NCI-H2196 (cell line): Measurements from ENCODE around the gene OPRD1.

Experiments
- DNase-seq: peaks from one replicate; lab custom pipeline; 2025; ENCODE audit not compliant: unreplicated experiment; lab: John Stamatoyannopoulos, UW

The OPRD1 gene

GRCh38 chr1:28902738-28903137 is 90.8 kb downstream of the OPRD1 start:
- DNase-seq: no peak

- no peak for DNase-seq
Measured at GRCh38 chr1:28905921-28906666, 94.1 kb downstream of the OPRD1 start.

GRCh38 chr1:28909198-28909597 is 97.2 kb downstream of the OPRD1 start:
- no peak for DNase-seq

- DNase-seq: no peak
Measured at GRCh38 chr1:28910379-28911115, 98.6 kb downstream of the OPRD1 start.

GRCh38 chr1:28913786-28914227 is 101.8 kb downstream of the OPRD1 start:
- peak; percentile 43 for DNase-seq

GRCh38 chr1:28914228-28915030 is 102.5 kb downstream of the OPRD1 start, which contains the start of gene EPB41:
TSS of gene EPB41 (plus strand) at chr1:28914569. CDS start at chr1:28987438, 72,869 bp downstream.
- peak; percentile 96 for DNase-seq

- peak; percentile 63 for DNase-seq
Measured at GRCh38 chr1:28915031-28915895, 103.3 kb downstream of the OPRD1 start.

GRCh38 chr1:28917757-28918118 is 105.8 kb downstream of the OPRD1 start:
- DNase-seq: no peak
